GM12874 (cell line): ENCODE measurements around the gene HABP4.

Source experiments
- TF ChIP-seq, protein P1 (sequence below): IDR thresholded peaks from 2 replicates; pipeline ENCODE4 v1.5.1; 2011; ENCODE audit warnings: low read depth, mild to moderate bottlenecking, control low read depth, low read length, moderate library complexity; ENCODE audit not compliant: insufficient read depth

HABP4 gene

DNA sequence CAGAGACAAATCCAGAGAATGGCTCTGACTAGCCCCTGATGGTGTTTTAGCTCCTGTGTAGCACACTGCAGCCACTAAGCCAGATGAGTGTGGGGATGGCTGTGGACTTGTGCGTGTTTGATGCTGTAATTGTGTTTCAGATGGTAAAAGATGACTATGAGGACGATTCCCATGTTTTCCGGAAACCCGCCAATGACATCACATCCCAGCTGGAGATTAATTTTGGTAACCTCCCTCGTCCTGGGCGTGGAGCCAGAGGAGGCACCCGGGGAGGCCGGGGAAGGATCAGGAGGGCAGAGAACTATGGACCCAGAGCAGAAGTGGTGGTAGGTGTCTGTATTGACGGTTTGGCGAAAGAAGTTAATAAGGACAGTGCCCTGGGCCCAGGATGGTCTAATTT, 38.0 kb downstream of the HABP4 start:
- TF ChIP-seq, protein P1, sequence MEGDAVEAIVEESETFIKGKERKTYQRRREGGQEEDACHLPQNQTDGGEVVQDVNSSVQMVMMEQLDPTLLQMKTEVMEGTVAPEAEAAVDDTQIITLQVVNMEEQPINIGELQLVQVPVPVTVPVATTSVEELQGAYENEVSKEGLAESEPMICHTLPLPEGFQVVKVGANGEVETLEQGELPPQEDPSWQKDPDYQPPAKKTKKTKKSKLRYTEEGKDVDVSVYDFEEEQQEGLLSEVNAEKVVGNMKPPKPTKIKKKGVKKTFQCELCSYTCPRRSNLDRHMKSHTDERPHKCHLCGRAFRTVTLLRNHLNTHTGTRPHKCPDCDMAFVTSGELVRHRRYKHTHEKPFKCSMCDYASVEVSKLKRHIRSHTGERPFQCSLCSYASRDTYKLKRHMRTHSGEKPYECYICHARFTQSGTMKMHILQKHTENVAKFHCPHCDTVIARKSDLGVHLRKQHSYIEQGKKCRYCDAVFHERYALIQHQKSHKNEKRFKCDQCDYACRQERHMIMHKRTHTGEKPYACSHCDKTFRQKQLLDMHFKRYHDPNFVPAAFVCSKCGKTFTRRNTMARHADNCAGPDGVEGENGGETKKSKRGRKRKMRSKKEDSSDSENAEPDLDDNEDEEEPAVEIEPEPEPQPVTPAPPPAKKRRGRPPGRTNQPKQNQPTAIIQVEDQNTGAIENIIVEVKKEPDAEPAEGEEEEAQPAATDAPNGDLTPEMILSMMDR = no peak

DNA sequence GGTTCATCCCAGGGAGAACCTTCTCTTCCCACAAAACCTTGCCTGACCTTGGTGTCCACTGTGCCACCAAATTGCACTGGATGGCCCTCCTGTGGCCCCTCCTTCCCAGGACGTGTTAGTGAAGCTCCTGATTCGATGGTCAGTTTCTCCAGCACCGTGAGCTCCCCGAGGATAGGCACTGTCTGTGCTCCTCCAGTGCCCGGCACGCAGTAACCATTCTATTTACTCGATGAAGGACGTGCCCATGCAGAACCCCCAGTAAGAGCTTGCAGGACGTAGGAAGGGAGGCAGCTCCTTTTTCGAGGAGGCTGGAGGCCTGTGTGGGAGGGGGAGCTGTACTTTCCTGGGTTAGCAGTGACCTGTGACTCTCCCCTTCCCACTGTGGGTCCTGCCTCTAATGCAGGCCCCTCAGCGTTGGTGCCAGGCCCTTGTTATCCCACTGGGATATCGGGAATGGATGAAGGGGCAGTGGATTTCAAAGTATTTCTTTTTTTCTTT, 39.6 kb downstream of the HABP4 start:
- TF ChIP-seq, protein P1 = no peak

DNA sequence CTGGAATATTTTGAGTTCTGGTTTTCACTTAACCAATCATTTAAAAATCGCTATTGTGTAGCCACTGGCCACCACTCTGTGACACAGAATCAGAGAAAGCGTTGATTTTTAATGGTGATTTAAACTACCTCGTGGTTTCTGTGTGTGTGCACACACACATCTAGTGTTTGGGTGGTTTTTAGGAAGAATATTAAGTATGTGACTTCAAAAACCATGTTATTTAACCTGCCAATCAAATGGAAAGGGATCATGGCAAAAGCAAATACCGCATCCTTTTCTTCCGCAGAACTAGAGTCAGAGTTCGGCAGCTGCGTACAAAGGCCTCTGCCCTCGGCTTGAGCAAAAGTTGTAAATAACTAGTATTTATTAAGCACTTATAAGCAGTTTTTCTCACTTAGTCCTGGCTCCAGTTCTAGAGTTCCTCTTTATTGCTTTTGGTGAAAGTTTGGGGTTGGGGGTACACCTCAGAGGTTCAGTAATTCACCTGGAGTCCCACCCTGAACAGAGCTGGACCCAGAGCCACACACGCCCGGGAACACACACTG, 40.6 kb downstream of the HABP4 start:
- TF ChIP-seq, protein P1 = no peak

DNA sequence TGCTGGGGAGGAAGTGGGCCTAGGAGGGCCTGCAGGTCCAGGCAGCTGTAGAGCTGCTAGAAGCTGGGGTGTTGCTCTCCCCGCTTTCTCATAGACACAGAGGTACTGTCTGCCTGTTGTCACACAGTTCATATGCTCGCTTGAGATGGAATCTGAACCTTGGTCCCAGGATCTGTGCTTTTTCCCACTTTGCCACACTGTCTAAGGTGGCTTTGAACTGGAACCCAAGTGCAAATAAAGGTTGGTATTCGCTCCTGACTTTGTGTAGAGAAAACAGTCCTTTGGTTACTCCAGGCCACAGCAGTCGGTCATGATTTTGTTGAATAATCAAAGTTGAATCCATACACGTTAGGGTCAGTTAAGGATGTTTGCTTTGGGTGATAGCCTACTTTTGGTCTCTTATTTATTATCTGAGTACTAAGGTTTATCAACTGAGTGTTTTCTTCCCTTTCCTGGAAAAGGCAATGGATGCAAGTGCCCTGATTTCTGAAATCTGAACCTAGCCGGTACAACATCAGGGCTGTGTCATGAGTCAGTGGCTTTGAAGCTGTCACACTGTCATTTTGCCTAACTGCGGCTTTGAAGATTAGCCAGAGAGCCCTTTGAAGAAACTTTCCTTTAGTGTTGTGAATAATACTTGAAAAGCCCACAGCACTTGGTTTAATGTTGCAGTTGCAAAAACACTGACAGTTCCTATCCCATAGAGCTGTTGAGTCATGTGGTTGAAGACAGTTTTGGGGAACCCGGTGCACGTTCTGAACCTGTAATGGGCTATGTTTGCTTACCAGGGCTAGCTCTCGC, 41.3 kb downstream of the HABP4 start:
- TF ChIP-seq, protein P1 = no peak

DNA sequence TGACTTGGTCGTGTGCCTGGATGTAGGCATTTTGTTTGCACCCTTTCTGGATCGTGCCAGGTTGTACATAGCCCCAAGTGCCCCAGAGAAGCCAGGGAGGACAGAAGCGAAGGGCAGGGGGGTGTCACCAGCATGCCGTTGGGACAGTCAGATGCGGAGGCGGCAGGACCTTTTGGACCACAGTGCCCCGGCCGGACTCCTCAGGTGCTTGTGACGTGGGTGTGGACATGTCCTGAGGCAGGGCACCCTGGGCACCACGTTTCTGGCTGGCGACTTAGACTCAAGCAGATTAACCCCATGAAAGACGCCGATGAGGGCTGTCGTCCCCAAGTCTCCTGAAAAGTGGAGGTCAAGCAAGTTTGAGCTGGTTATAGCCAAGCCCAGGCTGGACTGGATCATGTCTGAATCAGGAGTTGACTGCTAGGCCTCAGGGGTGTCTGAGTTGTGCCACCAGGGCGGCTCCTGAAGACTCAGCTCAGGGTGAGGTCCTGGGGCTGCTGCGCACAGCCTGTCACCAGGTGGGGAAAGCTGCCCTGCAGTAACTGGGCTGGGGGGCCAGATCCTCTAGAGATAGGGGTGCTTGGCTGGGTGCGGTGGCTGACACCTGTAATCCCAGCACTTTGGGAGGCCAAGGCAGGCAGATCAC, 42.0 kb downstream of the HABP4 start:
- TF ChIP-seq, protein P1 = no peak

DNA sequence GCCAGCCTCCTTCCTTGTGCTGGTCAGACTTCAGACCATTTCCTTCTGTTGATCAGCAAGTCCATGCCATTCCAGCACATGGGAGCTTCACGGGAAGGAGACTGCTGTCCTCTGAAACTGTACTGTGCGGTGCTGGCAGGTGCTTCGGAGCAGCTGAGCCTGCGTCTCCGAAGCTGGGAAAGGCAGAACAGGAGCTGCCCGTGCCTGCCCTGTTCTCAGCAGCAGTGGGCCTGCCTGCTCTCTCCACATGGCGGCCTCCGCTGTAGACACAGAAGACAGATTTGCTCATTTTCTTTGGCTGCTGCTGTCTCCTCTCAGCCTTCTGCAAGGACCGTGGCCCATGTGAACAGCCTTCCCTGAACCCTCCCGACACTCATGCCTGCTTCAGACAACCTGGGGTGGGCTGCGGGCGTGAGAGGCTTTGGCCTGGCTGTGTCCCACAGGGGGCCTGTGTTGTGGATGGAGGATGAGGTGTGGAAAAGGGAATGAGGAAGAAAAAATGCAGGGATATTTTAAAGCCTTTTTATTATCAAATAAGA, 43.1 kb downstream of the HABP4 start:
- TF ChIP-seq, protein P1 = no peak

DNA sequence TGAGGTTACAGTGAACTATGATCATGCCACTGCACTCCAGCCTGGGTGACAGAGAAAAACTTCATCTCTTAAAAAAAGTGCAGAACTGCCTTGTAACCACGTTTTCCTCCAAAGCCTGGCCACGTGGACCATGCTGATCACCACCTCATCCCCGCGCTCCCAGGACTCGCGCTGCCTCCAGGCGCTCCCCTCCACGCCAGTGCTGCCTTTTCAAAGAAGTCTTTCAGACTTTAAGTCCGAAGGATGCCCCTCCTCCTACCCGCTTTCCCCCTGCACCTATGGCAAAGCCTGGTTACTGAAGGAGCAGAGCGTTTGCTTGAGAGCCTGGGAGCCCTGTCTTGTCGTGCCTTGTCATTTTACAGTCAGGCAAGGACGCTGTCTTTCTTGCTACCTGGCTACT, 43.8 kb downstream of the HABP4 start:
- TF ChIP-seq, protein P1 = no peak
